Ureter (tissue), 1 donor: ENCODE data around the gene RPLP1. TPM values are rescaled to one million over a fixed set of nuclear protein-coding genes. Genes with fewer than 3 reads are reported as not detected.

Experiments
- DNase-seq: peaks from one replicate; pipeline ENCODE4 v3.0.0-alpha.2; 2020; ENCODE audit warnings: low spot score
- total RNA-seq: library from RNA; stranded (reverse); gene quantifications from one replicate; pipeline ENCODE4 v1.2.4, GENCODE V29; 2023
- donor health status: DM: yes; HTN: yes; CAD: no.

The RPLP1 gene
- 1,915 TPM for total RNA-seq

DNA sequence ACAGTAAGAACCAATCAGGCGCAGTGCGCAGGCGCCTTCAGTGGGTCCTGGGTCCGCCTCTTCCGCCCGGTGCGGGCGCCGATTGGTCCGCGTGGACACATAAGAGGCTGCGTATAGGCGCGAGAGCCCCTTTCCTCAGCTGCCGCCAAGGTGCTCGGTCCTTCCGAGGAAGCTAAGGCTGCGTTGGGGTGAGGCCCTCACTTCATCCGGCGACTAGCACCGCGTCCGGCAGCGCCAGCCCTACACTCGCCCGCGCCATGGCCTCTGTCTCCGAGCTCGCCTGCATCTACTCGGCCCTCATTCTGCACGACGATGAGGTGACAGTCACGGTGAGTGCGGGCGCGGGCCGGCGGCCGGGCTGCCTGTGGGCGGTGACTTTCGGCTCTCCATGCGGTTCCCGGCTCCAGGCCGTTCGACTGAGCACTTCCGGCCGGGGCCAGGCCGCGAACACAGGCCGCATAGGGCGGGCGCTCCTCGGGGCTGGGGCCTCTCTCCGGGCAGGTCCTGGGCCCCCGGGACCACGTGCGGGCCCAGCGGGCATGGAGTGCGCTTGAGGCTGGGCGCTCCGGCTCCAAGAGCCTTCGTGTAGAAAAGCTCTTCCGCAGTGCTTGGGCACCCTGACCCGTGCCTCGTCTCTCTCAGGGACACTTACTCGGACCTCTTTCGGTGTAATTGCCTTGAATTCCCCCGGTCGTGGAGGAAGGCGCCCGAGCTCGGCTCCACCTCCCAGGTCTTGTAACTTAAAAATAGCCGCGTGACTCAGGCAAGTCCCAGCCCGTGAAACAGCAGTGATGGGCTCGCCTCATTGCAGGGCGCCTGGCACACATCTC, at the start of gene RPLP1:
RPLP1 (plus strand) TSS at position 127 of the 830 bp plus-strand sequence; CDS start at position 258, 131 bp downstream.
- peak; percentile 98 for DNase-seq

- no peak for DNase-seq
Observed at GRCh38 chr15:69403594-69403993, 49.0 kb upstream of the RPLP1 start.

DNA sequence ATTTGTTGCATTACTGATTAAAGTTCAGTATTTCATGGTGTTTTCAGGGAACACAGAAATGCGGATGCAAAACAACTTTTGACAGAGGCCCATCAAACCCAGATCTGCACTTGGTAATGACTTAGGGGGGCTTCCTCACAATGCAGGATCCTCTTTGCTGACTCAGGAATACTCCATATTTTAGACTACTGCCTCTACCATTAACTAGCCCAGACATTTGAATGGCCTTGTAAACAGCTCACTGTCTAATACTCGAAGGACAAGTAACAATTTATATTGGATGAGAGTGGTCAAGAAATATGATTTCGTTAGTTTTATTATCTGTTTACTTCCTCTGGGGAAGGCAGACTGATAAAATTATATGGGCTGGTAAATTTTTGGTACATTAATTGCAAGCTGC, 47.5 kb upstream of the RPLP1 start:
- no peak for DNase-seq

- DNase-seq = no peak
Observed at GRCh38 chr15:69407719-69408400, 44.8 kb upstream of the RPLP1 start.

DNA sequence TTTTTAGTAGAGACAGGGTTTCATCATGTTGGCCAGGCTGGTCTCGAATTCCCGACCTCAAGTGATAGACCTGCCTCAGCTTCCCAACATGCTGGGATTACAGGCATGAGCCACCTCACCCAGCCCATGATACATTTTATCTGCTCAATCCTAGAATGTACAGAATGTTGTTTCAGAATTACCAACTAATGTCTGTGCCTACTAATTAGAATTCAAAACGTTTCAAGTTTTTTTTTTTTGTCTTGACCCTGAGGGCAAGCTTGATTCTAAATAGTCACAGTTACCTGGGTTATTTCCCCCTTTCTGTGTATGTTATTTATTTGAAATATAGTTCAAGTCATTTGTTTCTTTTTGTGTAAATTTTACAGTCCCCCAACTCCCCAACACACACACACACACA, 43.8 kb upstream of the RPLP1 start:
- DNase-seq = no peak

DNA sequence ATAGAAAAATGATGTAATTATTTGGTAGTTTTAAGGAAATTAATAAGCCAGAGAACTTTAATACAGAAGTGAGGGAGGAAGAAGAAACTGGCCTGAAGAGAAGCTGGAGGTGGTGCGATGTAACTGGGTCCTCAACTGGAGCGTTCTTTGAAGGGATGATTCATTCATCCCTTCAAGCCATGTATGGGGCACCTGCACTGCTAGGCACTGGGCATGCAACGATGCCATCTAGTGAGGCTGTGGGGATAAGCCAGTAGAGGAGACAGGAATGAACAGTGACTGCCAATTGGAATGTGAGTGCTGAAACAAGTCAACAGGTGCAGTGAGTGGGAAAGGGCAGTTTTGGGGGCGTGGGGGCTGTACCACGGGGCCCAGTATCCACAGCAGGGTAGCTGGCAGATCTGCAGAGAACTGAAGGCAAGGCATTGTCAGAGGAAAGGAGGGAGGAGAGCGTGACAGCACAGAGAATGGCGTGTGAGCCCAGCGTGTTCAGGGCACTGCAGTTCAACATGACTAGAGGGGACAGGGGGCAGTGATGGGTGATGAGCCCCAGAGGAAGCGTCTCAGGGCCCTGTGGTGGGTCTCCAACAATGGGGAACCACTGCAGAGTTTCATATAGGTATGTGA, 42.3 kb upstream of the RPLP1 start:
- no peak for DNase-seq

DNA sequence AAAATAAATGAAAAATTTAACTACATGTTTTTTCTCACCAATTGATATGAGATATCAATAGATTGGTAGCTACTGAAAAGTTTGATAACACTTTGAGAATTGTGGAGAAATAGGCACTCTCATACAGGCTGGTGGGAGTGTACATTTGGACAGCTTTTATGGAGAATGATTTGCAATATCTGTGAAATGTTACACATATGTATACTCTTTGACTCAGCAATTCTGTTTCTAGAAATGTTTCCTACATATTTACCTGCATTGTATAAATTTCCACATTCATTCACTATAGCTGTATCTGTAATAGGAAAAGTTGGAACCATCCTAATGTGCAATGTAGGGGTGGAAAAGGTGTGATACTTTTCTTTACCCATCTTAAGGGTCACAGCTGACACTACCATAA, 40.3 kb upstream of the RPLP1 start:
- DNase-seq = no peak

DNA sequence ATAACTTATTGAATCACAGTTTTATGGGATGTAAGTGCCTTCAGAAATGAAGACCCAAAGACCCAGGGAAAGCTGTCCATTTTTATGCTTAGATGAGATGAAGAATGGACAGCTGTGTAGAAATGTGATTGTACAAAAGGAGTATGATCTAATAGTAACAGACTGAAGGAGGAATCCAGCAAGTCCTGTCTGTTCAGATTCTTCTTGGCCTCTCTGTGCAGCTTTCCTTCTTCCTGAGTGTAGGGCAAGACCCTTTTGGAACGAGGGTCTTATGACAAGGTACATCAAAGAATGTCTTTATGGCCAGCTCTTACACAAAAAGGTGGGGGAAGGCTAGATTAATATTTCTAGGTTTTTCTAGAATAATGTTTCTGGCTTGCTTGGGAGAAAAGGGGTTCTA, 39.9 kb upstream of the RPLP1 start:
- no peak for DNase-seq

DNA sequence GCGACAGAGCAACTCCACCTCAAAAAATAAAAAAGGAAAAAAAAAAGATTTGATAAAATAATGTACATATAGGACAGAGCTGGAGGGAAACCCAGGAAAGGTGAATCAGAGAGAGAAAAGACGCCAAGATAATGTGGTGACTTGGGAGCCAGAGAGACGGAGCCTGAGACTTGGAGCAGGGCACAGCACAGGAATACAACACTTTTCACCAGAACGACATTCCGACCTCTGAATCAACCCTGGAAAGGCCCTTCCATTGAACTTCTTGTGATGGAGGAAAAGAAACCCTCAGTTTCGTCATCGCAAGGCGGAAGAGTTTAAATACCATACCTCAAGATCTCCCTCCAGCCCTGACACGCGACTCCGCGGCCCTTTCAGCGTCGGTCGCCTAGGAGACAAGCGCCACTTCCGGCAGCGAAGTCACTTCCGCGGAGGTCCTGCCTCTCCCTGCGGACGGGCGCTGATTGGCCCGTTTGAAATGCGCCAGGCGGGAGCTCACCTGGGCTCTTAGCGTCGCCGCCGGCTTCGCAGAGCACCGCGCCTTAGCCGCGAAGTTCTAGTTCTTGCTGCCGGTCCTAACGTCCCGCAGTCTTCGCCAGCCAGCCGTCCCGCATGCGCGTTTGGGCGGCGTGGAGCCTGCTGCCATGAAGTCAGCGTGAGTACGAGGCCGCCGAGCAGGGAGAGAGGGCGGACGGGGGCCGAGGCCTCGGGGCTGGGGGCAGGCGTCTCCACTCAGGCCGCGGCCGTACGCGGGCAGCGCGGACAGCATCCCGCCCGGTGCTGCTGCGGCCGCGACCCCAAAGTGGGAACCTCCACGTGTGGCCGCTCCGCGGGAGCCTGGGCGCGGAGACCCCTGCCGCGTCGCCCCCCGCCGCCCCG, 38.6 kb upstream of the RPLP1 start, which contains the start of gene KIF23:
KIF23 (plus strand) TSS at position 528 of the 879 bp plus-strand sequence; CDS start at position 645, 117 bp downstream.
- DNase-seq = peak; percentile 91

- no peak for DNase-seq
Observed at GRCh38 chr15:69414701-69415167, 37.9 kb upstream of the RPLP1 start.

GRCh38 chr15:69415381-69415780, 37.2 kb upstream of the RPLP1 start:
- no peak for DNase-seq

DNA sequence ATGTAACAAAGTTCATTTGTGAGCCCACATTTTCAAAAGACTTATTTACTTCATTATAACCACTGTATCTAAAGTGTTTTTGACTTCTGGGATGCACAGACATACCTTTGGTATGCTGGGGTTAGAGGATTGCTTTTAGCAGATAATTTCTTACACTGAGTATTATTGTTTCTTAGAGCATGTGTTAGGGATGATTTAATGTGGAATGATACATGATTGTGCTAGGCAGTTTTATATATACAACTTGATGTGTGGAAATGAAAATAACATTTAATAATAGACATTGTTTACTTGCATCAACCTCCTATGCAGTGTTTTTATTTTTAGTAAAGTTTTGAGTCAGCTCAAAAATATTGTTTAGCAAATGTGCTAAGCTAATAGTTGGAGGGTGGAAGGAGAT, 35.0 kb upstream of the RPLP1 start:
- DNase-seq = no peak

DNA sequence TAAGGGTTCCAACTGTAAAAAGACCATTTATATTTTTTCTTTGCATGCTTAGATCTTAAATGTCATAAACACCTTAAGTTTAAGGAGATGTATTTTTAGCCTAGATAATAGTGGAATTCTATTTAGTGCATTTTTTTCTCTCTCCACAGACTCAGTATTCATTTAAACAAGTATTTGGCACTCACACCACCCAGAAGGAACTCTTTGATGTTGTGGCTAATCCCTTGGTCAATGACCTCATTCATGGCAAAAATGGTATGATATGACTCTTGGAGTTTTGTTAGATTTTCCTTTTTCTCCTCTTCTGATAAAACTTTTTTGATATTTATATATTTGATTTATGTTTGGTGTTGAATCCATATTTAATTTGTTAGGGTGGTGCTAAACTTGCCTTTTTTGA, 31.1 kb upstream of the RPLP1 start:
- DNase-seq = no peak

DNA sequence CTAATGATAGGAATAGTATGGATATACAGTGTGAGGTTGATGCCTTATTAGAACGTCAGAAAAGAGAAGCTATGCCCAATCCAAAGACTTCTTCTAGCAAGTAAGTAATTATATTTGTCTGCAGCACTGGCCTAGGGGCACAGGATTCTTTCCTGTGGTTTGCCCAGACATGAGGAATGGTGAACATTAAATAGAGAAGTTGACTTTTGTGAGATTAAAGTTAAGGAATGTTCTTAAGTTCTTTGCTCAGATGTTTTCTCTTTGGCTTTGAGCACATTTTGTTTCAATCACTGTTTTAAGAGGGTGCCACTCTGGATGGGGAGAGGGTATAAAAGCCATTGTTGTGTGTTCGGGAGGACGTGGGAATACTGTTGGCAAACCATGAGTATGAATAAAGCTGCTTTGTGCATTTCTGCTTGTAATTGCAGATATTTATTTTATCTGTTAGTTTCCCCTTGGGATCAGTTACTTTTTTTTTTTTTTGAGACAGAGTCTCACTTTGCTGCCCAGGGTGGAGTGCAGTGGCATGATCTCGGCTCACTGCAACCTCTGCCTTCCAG, 30.2 kb upstream of the RPLP1 start:
- no peak for DNase-seq

GRCh38 chr15:69424001-69424400, 28.6 kb upstream of the RPLP1 start:
- DNase-seq = no peak

DNA sequence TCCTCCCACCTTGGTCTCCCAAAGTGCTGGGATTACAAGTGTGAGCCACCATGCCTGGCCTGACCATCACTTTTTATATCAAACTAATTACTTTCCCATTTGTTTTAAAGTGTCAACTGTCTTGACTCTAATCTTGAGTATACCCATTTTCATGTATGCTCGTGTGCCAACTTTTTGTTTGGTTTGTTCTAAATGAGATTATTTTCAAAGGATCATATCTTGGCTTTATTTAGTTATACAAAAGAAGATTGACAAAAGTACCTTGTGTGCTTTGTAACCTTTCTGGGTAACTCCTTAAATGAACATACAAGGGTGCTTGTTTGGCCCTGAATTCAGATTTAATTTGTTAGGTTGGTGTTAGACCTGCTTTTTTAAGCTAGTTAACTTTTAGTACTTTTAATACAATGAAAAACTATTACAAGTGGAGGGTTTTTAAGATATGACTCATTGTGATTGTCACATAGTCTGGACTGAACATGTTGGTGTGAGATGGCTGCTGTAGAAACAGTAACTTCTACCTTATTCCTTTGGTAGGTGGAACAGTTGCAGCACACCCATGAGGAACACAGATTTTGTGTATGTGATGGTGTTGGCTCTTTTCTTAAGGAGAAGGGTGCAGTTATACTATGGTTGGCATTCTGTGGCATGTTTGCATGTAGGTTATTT, 27.7 kb upstream of the RPLP1 start:
- no peak for DNase-seq

DNA sequence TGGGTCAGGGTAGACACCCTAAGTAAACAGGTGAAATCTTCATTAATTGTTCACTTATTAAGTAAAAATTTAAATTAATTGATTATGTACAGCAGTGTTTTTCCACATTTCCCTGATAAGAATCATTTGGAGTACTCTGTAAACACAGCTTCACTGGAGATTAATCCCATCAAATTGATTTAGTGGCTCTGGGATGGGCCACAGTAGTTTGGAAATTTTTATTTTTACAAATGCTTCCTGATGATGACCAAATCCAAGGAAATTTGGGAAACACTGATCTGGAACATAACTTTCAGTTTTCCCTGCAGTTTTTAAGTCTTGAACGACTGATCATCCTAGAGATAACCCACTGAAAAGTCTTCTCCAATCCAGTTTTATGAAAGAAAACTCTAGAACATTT, 18.8 kb upstream of the RPLP1 start:
- DNase-seq = no peak

DNA sequence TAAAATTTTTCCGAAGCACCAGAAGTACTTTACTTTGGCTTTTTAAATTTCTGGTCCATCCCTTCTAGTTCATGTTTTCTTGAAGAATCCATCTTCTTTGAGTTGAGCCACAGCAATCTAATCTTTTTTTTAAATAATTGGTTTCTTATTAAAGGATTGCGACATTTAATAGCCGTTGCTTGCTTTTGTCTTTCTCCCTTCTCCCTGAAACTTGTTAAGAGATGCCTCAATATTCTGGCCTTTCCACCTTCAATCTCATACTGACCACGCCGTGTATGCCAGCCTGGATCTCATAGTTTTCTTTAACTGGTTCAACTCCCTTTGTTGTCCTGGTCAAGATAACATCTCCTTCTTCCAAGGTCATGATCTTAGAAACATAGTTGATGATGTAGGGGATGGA, 18.4 kb upstream of the RPLP1 start:
- no peak for DNase-seq

DNA sequence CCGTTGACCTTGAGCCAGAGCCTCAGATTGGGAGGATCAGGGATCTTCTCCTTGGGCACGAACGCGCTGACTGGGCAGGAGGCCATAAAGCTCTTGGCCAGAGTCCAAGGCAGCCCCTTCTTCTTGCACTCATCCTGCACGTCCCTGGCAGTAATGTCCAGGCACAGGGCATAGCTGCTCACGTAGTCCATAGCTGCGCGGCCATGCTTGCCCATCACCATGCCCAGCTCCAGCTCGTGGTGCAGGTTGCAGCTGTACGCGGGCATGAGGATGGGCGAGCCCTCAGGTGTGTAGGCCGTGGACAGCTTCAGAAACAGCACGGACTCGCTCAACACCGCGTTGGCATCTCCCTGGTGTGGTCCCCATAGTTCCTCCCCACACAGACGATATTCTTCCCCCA, 17.9 kb upstream of the RPLP1 start:
- DNase-seq = no peak

- no peak for DNase-seq
Observed at GRCh38 chr15:69435985-69436384, 16.6 kb upstream of the RPLP1 start.

DNA sequence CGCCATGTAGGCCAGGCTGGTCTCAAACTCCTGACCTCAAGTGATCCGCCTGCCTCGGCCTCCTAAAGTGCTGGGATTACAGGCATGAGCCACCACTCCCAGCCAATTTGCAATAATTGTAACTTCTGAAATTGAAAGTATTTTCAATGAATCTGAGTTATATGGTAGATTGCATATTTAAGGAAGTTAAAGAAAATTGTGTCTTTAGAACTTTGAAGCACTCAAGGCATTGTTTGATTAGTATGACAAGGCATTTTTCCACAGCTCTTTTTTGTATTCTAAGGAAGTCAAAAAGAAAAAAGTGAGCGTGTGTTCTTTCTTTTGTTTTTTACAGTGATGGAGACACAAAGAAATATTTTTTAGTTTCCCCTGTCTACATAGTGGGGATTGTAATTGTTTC, 15.7 kb upstream of the RPLP1 start:
- DNase-seq = no peak
